ELR (cell line): ENCODE results near the gene ADAM33.

Source experiments
- DNase-seq: peaks from one replicate; pipeline ENCODE4 v3.0.0-alpha.2; 2015; ENCODE audit warnings: low read depth

Gene ADAM33

DNA sequence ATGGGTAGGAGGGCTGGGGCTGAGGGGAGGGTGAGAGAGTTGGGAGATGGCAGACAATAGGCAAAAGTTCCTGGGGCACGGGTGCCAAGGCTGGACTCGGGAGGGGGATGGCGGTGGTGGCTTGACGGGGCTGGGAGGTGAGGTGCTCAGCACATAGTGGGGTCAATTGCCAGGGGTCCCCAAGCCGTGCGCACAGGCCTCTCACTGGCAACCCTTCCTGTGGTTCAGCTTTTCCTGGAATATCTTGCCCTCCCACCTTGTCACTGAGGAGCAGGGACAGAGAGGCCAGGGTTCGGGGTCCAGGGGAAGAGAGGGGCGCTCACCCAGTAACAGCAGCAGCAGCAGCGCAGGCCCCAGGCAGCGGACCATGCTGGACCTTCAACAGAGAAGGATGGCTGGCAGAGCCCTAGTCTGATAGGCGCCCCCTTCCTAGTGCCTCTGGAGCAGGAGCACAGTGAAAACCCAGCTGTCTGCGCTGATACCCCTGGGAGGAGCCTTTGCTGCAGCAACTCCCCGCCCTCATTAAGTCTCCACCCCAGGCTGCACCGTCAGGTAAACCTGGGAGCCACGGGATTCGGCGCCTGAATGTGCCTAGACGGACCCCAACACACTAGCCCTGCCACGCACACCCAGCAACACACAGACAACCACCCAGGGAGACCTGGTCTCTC lies 18.6 kb downstream of the ADAM33 start, which contains the start of gene GFRA4:
TSS of gene GFRA4 (minus strand) at position 369 of the 671 bp plus-strand sequence. CDS start at position 369, 0 bp downstream.
- DNase-seq = no peak

DNA sequence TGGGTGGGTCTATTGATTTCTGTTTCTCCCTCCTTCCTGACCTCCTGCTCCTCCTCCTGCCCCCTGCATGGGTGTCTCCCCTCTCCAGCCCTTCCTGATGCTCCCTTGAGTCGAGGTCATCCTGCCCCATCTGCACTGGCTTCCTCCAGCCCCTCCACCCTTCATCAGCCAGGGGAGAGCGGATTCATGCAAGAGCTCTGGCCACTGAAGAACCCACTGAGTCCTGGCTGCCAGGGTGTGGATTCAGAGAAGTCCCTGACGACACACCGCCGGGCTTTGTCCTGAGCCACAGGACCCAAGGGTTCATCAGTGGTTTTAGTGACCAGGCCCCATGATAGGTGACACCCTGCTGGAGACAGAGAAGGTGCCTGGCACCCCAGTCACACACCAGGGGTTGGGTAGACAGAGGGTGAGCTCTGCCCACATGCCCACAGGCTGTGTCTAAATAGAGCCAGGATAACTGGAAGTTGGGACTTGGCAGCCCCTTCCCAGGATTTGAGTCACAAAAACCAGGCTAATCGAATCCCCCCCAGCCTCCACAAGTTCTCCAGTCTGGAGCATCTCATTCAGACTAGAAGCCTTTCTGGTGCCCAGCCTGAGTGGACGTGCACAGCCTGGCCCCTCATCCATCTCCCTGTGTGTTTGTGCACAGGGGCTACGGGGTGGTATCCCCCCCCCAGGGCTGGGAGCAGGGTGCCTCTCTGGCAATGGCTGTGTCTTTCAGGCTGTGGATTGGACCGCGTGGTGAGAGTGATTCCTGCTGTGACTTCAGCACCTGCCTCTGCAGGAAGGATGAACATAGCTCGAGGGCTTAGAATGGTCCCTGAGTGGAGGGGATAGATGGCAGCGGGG lies 19.8 kb downstream of the ADAM33 start:
- DNase-seq = no peak

GRCh38 chr20:3661060-3661813 lies 20.6 kb downstream of the ADAM33 start:
- no peak for DNase-seq

GRCh38 chr20:3660262-3661059 lies 21.3 kb downstream of the ADAM33 start:
- no peak for DNase-seq

DNA sequence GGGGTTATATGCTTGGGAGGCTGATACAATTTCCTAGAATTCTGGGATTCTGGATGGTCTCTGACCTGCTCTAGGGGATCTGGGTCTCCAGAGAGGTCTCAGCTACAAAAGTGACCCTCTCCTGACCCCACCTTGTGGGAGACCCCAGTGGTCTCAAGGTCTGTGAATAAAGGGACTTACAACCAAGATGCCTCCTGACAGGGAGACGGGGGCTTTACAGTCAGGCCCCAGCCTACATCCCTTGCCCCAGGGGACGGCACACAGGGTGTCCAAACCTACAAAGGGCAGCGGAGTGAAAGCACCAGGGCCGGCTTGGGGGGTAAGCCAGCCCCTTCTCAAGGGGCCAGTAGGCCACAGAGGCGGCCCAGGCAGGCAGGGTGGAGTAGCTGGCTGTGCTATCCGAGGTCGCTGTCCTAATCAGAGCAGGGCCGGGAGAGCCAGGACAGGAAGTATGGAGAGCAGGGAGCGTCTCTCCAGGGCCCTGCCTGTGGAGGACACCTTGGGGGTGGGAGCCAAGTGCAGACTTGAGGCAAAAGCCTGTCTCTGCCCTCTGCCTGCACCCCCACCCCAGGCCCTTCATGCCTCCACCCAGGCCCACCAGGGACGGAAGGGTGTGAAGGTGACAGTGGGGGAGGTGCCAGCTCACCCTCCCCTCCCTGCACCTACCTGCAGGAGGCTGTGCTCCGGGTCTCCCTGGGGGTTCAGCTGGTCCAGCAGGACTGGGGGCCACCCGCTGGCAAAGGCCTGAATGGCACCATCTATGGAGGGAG lies 22.1 kb downstream of the ADAM33 start:
- DNase-seq = no peak

- DNase-seq = no peak
Measured at GRCh38 chr20:3658716-3659491, 22.9 kb downstream of the ADAM33 start.

- DNase-seq = no peak
Measured at GRCh38 chr20:3658019-3658715, 23.6 kb downstream of the ADAM33 start.

DNA sequence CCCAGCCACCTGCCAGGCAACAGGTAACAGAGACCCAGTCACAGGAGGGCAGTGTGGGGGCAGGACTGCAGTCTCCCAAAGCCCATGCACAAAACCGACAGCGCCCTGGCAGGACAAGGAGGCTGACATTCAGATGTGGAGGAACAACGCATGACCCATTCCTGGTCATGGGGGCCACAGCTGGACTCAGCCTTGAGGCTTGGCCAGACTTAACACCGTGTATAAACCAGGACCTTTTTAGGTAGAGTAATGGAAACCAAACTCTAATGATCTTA lies 26.7 kb downstream of the ADAM33 start:
- no peak for DNase-seq

GRCh38 chr20:3654326-3655130 lies 27.3 kb downstream of the ADAM33 start:
- no peak for DNase-seq

GRCh38 chr20:3653921-3654320 lies 27.9 kb downstream of the ADAM33 start:
- no peak for DNase-seq

DNA sequence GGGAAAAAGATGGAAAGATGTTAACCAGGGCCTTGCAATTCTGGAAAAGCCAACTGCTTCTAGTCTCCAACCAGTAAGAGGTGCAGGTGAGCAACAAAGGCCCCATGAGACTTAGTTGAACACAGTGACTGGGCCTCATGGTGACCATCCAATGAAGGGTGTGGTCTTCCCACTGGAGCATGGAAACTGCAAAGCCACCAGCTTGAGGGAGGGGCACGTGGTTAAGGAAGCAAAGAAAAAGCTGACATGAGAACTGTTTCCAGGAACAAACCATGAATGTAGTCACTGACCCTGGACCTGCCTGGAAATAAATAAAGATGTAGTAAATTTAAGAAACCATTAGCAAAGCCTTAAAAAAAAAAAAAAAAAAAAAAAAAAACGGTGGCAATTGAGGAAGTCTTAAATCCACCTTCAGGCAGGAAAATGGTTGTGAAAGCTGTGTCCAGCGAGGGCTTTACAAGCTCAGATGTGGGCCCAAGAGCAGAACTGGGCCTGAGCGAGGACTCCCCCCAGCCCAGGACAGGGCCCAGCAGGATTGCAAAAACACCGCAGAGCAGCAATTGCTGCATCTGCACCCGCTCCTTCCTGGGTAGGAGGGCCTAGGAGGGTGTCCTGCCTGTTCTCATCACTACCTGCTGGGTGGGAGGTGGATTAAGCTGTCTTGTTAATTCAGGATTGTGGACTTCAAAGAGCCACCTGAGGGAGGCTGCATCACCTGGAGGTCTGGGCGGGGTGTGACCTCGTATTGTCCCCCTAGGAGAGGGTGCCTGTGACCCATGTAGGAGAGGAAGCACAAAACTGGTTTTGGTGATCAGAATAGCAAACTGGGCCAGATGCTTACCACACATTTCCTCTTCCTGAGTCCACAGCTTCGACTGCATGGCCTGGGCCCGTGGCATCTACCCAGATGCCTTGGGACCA lies 28.9 kb downstream of the ADAM33 start:
- no peak for DNase-seq

GRCh38 chr20:3652221-3652620 lies 29.6 kb downstream of the ADAM33 start:
- DNase-seq = no peak

- no peak for DNase-seq
Measured at GRCh38 chr20:3651204-3651962, 30.4 kb downstream of the ADAM33 start.

GRCh38 chr20:3648951-3649350 lies 32.9 kb downstream of the ADAM33 start:
- no peak for DNase-seq

DNA sequence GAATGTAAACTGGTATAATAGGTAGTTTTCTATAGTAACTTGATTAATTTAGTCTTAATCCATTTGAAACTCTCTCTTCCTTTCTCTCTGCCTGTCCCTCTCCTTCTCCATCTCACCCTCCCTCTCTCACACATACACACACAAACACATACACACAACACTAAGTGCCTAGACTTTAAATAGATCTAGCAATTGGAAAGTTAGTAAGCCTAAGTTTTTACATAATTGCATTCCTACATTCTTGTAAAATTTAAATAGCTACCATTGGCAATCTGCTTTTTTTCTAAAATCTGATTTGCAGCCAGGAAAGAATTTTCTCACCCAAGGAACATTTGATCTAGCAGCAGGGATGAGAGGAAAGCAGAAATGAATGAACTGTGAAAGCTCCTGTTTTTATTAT lies 34.3 kb downstream of the ADAM33 start:
- no peak for DNase-seq

- no peak for DNase-seq
Measured at GRCh38 chr20:3646651-3647050, 35.2 kb downstream of the ADAM33 start.

DNA sequence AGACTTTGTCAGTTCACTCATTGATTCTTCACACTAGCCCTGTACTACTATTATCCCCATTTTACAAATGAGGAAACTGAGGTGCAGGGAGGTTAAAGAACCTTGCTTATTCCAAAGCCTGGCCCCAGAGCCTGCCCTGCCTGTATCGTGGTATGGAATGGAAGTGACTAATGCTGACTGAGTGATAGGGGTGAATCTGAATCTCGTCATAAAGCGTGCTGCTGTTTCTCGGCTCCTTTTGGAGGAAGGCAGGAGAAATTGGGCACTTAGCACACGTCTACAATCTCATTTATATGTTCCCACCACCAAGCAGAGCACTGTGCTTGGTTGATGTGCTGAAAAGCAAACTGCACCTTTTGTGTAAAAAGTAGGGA lies 35.8 kb downstream of the ADAM33 start:
- DNase-seq = peak; percentile 63
